Transverse colon (tissue), 4 donors: Measurements from ENCODE around the gene NDUFB5. TPM values are rescaled to one million over a fixed set of nuclear protein-coding genes. Genes with fewer than 3 reads are reported as not detected.
A peak's percentile ranks its signal among the peaks of the same experiment; 100 is the strongest.

Experiments
- DNase-seq: peaks from one replicate; pipeline ENCODE4 v3.0.0-alpha.2; 2019
- H3K27ac ChIP-seq, 4 donors: fragments of 200-600 bp; sonication (generic); 2 replicates each; pipeline ENCODE4 v1.5.1; 2016 to 2018; ENCODE audit warnings: inconsistent platforms in 4 of 4
- H3K27me3 ChIP-seq: fragments of 200-600 bp; sonication (generic); 2 replicates; pipeline ENCODE4 v1.5.1; 2017; ENCODE audit warnings: inconsistent platforms
- H3K36me3 ChIP-seq, 4 donors: fragments of 200-600 bp; sonication (generic); 2 replicates each; pipeline ENCODE4 v1.5.1; 2017 to 2019; ENCODE audit warnings: inconsistent platforms in 4 of 4
- H3K4me1 ChIP-seq, 4 donors: fragments of 200-600 bp; sonication (generic); 2 replicates each; pipeline ENCODE4 v1.5.1; 2017 to 2020; ENCODE audit warnings: inconsistent platforms in 4 of 4
- H3K4me3 ChIP-seq, 4 donors: fragments of 200-600 bp; sonication (generic); 1 replicate in 1 of 4; 2 replicates in 3 of 4; pipeline versions ENCODE4 v1.5.1 to v1.6.1; 2017 to 2019; ENCODE audit warnings: inconsistent platforms in 4 of 4
- H3K9me3 ChIP-seq, 2 donors: fragments of 200-600 bp; sonication (generic); 2 replicates each; pipeline ENCODE4 v1.5.1; 2017 to 2019; ENCODE audit warnings: inconsistent platforms in 2 of 2
- EP300 ChIP-seq: sonication (generic); formaldehyde crosslinking; IDR thresholded peaks from one replicate; pipeline ENCODE4 v1.6.1; 2017; ENCODE audit warnings: antibody characterized with exemption, low read depth
- POLR2A ChIP-seq: fragments of 450-650 bp; IDR thresholded peaks from one replicate; pipeline ENCODE4 v1.6.1; 2016; ENCODE audit warnings: antibody characterized with exemption, mild to moderate bottlenecking, moderate library complexity
- POLR2AphosphoS5 ChIP-seq, 3 donors: sonication (generic); formaldehyde crosslinking; IDR thresholded peaks; one replicate each; pipeline ENCODE4 v1.6.1; 2016; ENCODE audit warnings: antibody characterized with exemption in 3 of 3
- WGBS, 2 donors: methylation state at CpG; one replicate each; pipeline ENCODE4 v1.1.5; 2018; ENCODE audit warnings: low coverage in 1 of 2; 5-methylcytosine and 5-hydroxymethylcytosine counted together
- in situ Hi-C, 4 donors: fragments of 200-750 bp; cut with MboI; loops; one replicate each; pipeline versions ENCODE4 v1.15.0 to v1.15.1; 2017; ENCODE audit warnings: low sequenced_read_pairs in 3 of 4, low pct_ligation_motif_present in 1 of 4, low pct_unique_long_range_greater_than_20kb in 1 of 4
- intact Hi-C: fragments of 100-400 bp; cut with DNase I; formaldehyde crosslinking; loops from one replicate; pipeline ENCODE4 v1.15.1; 2023; ENCODE audit warnings: low total_unique reads
- total RNA-seq, 4 donors: library from RNA; depleted of rRNA; stranded (reverse); fragments of >200 nt; gene quantifications; one replicate each; pipeline ENCODE4 v1.1.0, GENCODE V29; 2016
- TF ChIP-seq, protein P1 (sequence below), 5 experiments: fragments of 200-600 bp in 3 of 5; fragments of 450-650 bp in 2 of 5; sonication (generic) in 3 of 5; IDR thresholded peaks; 1 replicate in 2 of 5; 2 replicates in 3 of 5; pipeline ENCODE4 v1.5.1; 2016 to 2017; ENCODE audit warnings: antibody characterized with exemption in 5 of 5, inconsistent platforms in 3 of 5, mild to moderate bottlenecking in 2 of 5, moderate library complexity in 1 of 5

The NDUFB5 gene
- total RNA-seq, 4 donors from 2014 or later: 47.5 to 139 (median 88.5) TPM

DNA sequence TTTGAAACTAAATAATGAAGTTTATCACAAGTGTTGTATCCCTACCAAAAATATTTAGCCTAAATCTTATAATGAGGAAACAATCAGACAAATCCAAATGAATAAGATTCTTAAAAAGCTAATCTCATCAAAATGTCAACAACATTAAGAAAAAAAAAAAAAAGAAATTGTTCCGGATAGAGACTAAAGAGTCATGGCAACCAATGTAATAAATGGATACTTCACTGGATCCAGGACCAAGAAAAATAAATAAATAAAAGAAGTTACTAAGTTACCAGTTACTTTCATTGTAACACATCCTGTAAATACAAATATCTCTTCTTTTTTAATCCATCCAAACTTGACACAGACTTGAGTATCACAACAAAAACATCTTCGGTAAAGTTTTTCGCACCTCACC is 763 bp upstream of the NDUFB5 start:
- intact Hi-C loops (loop anchor here (5.0 kb wide), 1 partner anchor 42 kb away; the partner anchor contains the start of gene ACTL6A), in situ Hi-C loops (no loop called here)
- no peaks in the 10 kb centered on the region for H3K9me3 ChIP-seq
- 0 to 3% methylated on average over 3 of the region's 3 CpGs for WGBS, 2 donors
- peaks cover 13 to 27% (median 17%) of the 10 kb centered on the region in 4 donors for H3K4me1 ChIP-seq
- no peak for DNase-seq
- peak overlapping the region; percentile 62 to 90 (median 82) for H3K4me3 ChIP-seq
- H3K36me3 ChIP-seq: peaks cover 0 to 26% (median 12%) of the 10 kb centered on the region in 4 donors
- no peaks in the 10 kb centered on the region for H3K27me3 ChIP-seq
- H3K27ac ChIP-seq: peak overlapping the region; percentile 85 to 96 (median 92)
- no peak for TF ChIP-seq POLR2AphosphoS5 (IDR thresholded peaks at IDR 0.05)
- no peak for TF ChIP-seq EP300
- TF ChIP-seq, protein P1, sequence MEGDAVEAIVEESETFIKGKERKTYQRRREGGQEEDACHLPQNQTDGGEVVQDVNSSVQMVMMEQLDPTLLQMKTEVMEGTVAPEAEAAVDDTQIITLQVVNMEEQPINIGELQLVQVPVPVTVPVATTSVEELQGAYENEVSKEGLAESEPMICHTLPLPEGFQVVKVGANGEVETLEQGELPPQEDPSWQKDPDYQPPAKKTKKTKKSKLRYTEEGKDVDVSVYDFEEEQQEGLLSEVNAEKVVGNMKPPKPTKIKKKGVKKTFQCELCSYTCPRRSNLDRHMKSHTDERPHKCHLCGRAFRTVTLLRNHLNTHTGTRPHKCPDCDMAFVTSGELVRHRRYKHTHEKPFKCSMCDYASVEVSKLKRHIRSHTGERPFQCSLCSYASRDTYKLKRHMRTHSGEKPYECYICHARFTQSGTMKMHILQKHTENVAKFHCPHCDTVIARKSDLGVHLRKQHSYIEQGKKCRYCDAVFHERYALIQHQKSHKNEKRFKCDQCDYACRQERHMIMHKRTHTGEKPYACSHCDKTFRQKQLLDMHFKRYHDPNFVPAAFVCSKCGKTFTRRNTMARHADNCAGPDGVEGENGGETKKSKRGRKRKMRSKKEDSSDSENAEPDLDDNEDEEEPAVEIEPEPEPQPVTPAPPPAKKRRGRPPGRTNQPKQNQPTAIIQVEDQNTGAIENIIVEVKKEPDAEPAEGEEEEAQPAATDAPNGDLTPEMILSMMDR (IDR thresholded peaks at IDR 0.05): no peak
- no peak for TF ChIP-seq POLR2A

DNA sequence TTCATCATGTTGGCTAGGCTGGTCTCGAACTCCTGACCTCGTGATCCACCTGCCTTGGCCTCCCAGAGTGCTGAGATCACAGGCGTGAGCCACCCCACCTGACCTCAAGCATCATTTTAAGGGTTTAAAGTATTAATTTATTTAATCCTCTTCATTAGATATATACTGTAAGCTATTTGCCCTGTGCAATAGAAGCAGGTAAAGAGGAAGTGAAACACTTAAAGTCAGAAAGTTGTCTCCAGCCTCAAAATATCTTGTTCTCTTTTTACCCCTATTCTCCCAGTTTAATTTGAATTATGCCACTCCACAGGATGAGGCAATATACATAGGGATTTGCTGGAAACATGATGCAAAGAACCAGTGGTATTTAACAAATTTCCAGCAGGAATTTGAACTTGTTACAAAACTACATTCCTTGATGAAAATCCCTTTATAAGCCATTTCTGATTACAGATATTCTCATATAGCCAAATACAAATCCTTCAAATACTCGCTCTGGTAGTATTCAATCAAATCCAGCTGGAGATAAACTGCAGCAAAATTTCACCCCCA is 2.0 kb downstream of the NDUFB5 start:
- Histone ChIP-seq H3K27me3 (no peaks in the 10 kb centered on the region), H3K27ac (no peak overlapping the region), H3K4me1 (peaks cover 13 to 27% (median 17%) of the 10 kb centered on the region in 4 donors), H3K9me3 (no peaks in the 10 kb centered on the region), H3K4me3 (no peak overlapping the region), H3K36me3 (peaks cover 0 to 5% (median 2%) of the 10 kb centered on the region in 4 donors)
- DNase-seq: no peak
- TF ChIP-seq, protein P1 (IDR thresholded peaks at IDR 0.05): no peak
- TF ChIP-seq POLR2A (no peak), POLR2AphosphoS5 (IDR thresholded peaks at IDR 0.05) (no peak)
- in situ Hi-C loops: no loop called here
- intact Hi-C loops: no loop called here
- 78 to 82% methylated on average over 1 to 4 of the region's 4 CpGs for WGBS, 2 donors

DNA sequence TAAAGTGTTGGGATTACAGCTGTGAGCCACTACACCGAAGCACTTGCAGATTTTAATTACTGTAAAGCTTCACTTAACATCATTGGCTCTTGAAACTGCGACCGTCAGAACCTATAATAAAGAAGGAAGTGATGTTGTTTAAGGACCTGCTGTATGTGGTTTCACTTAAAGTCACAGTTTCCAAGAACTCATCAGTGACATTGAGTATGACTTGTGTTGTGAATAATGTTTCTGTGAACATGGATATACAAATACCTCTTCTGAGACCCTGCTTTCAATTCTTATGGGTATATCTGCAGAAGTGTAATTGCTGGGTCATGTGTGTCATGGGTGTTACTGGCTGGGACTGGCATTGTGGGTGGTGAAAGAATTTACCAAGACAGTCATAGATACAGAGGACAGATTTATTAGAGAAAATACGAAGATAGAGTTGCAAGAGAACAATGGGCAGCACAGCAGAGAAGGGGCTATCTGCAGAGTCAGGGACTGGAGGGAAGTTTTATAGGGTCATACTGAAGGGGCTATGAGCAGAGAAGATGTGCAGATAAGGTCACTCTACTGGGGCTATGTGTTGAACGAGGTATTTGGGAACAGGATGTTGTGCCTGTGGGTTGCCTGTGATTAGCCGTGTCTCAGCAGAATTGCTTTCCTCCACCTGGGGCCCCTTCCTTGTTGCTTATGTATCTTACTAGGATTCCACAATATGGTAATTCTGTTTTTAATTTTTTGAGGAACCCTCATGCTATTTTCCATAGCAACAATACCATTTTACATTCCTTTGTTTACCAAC is 4.5 kb downstream of the NDUFB5 start:
- intact Hi-C loops: no loop called here
- 42 to 50% methylated on average over 5 to 6 of the region's 6 CpGs for WGBS, 2 donors

DNA sequence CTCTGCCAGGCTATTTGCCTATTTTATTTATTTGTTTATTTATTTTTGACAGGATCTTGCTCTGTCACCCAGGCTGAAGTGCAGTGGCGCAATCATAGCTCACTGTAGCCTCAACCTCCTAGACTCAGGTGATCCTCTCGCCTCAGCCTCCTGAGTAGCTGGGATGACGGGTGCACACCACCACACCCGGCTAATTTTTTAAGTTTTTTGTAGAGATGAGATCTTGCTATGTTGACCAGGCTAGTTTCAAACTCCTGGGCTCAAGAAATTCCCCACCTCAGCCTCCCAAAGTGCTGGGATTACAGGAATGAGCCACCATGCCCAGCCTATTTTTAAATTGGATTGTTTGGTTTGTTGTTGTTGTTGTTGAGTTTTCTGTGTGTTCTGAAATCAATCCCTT is 5.5 kb downstream of the NDUFB5 start:
- no peaks in the 10 kb centered on the region for H3K27me3 ChIP-seq
- peaks cover 6 to 14% (median 8%) of the 10 kb centered on the region in 4 donors for H3K4me1 ChIP-seq
- WGBS, 2 donors: 98 to 100% methylated on average over 2 to 4 of the region's 4 CpGs
- no peaks in the 10 kb centered on the region for H3K9me3 ChIP-seq
- no peak overlapping the region for H3K27ac ChIP-seq
- TF ChIP-seq, protein P1 (IDR thresholded peaks at IDR 0.05): no peak
- TF ChIP-seq POLR2AphosphoS5 (IDR thresholded peaks at IDR 0.05) (no peak), POLR2A (no peak), EP300 (no peak)
- intact Hi-C loops (no loop called here), in situ Hi-C loops (no loop called here)
- H3K36me3 ChIP-seq: peaks cover 0 to 3% (median 0%) of the 10 kb centered on the region in 4 donors
- no peak for DNase-seq
- H3K4me3 ChIP-seq: no peak overlapping the region

More for the DNA sequence above, 4.5 kb downstream of the NDUFB5 start:
- H3K9me3 ChIP-seq: no peaks in the 10 kb centered on the region
- H3K36me3 ChIP-seq: peaks cover 0 to 3% (median 0%) of the 10 kb centered on the region in 4 donors
- no peak for DNase-seq
- TF ChIP-seq POLR2AphosphoS5 (IDR thresholded peaks at IDR 0.05): no peak
- TF ChIP-seq, protein P1 (IDR thresholded peaks at IDR 0.05): no peak
- no peak for TF ChIP-seq EP300
- no peak for TF ChIP-seq POLR2A
- H3K27me3 ChIP-seq: no peaks in the 10 kb centered on the region
- no peak overlapping the region for H3K4me3 ChIP-seq
- no peak overlapping the region for H3K27ac ChIP-seq
- in situ Hi-C loops: no loop called here
- H3K4me1 ChIP-seq: peaks cover 6 to 14% (median 8%) of the 10 kb centered on the region in 4 donors
